GM18517 (cell line): ENCODE results near the gene TRAF7.

ENCODE experiments used
- ATAC-seq: cut with Tn5 transposase; IDR thresholded peaks from one replicate; pipeline ENCODE4 v1.9.1; 2021; ENCODE audit warnings: mild to moderate bottlenecking, moderate library complexity; ENCODE audit not compliant: unreplicated experiment

Gene TRAF7

DNA sequence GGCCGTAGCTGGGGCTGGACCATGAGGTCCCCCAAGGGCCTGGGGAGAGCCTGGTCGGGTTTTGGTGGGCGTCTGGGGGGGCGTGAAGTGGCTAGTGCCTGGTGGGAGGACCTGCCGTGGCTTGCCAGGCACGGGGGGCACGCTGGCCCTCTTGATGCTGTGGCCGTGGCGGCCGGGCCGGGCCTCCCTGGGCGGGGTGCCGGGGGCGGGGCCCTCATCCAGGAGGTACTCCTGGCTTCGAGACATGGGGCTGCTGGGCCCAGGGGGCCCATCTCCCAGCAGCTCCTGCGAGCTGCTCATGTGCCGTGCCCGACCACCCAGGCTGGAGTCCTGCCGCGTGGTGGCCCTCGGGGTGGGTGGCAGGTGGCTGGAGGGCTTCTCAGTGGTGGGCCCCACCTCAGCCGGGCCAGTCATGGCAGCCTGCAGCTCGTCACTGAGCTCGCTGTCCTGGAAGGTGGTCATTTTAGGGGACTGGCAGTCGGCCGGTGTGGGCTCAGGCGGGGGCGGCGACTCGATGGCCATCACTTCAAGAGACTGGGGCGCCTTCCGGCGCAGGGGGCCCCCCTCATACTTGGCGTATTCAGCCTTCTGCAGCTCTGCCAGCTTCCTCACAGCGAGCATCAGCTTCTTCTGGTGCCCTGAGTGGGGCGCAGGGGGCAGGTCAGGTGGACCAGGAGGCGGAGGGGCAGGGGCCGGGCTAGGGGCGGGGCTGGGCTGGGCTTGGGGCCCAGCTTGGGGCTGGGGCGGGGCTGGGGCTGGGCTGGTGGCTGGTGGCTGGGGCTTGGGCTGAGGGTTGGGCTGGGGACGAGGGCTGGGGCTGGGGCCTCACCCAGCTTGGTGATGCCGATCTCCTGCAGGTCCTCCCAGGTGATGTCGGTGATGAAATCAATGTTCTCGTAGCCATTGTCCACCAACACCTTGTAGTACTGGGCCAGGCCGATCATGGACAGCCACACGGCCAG lies 25.7 kb downstream of the TRAF7 start:
- no peak for ATAC-seq

DNA sequence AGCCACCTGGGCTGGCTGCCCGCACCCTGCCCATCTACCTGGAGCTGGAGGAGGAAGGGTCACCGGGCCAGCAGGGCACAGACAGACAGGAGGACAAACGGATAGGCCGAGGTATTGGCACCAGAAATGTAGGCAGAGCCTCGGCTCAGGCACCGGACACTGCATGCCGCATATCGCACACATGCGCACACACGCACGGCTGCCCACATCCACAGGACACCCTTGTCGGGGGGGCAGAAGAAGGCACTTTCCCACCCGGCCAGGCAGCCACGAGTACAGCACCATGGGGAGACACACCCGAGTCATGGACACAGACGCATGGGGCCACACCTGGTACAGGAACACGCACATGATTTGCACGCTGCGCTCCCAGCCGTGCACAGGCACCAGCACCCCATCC lies 26.4 kb downstream of the TRAF7 start:
- ATAC-seq = no peak

- no peak for ATAC-seq
Measured at GRCh38 chr16:2183671-2184070, 28.1 kb downstream of the TRAF7 start.

DNA sequence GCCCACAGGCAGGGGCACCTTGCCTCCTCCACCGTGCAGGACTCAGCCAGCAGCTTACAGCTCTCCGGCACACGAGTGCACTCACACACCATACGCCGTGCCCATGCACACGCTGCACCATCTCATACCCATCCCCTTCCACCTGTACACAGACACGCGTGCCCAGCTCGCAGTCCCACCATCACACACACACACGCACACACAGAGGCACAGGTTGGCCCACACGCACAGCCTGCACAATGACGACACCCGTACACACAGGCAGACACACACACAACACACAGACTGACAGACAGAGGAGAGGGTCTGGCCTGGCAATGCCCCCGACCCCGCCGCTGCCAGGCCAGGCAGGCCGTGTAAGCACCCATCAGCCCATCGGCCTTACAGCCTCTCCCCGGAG lies 28.8 kb downstream of the TRAF7 start:
- no peak for ATAC-seq

DNA sequence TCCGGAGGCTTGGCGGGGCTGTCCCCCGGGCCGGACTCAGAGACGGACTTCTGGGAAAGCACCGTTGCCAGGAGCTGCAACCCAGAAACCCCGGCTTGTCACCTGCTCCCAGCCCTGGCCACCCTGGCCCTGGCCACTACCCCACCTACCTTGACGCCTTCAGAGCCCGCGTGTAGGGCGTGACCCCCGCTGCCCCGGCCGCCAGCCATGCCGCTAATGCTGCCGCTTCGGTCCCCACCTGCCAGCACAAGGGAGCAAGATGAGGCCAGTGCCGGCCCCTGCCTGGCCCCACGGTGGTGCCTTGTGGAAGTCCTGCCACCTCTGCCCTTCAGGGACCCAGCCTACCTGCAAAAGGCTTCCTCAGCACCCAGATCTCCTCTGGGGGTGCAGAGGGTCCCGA lies 29.4 kb downstream of the TRAF7 start:
- no peak for ATAC-seq

GRCh38 chr16:2186064-2186463 lies 30.5 kb downstream of the TRAF7 start:
- ATAC-seq = no peak

DNA sequence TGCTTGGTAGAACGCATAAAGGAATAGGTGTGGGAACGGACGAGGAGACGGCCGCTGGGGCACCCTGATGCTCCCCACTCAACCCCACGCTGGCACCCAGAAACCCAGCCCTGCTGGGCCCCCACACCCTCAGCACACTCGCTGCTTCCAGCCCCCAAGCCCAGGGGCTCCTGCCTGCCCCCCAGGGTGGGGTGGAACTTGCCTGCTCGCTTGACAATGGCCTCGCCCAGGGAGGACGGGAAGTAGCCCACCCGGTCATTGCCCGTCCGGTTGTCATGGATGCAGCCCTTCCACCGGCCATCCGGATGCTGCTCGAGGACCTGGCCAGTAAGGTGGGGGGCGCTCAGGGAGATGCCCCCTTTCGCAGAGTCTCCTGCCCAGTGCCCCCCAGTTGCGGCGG lies 30.9 kb downstream of the TRAF7 start:
- no peak for ATAC-seq

DNA sequence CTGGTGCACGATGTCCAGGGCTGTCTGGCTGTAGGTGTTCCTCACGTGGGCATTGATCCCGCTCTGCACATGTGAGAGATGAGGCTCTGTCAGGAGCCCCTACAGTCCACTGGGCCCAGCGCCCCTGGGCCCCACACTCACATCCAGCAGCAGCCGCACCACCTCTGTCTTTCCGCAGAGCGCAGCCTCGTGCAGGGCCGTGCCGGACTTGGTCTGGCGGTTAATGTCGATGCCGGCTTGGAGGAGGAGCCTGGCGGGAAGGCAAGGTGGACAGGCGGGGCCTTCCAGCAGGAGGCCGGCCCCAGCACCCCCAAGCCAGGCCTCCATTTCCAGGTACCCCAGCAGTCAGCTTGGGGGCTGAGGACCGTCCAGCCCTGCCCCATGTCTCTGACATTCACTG lies 31.6 kb downstream of the TRAF7 start:
- no peak for ATAC-seq

GRCh38 chr16:2188395-2188794 lies 32.8 kb downstream of the TRAF7 start:
- ATAC-seq = no peak

DNA sequence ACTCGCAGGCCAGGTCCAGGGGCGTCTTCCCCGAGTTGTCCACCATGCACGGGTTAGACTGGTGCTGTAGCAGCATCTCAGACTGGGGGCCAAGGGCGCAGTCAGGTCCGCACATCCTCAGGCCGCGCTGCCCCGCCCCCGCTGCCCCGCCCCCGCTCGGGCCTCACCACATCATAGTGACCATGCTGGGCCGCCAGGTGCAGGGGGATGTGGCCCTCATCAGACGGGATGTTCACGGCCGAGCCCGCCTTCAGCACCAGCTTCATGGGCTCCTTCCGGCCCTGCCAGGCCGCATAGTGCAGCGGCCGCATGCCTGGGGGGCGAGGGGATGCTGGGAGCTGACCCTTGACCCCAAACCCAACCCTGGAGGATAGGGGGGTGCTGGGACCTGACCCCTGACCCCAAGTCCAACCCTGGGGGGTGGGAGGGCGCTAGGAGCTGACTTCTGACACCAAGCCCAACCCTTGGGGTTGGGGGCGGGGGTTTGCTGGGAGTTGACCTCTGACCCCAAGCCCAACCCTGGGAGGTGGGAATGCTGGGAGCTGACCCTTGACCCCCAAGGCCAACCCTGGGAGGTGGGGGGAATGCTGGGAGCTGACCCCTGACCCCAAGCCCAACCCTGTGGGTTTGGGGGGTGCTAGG lies 33.8 kb downstream of the TRAF7 start:
- ATAC-seq = no peak

GRCh38 chr16:2190002-2190658 lies 34.5 kb downstream of the TRAF7 start:
- ATAC-seq = no peak

- no peak for ATAC-seq
Measured at GRCh38 chr16:2190659-2191445, 35.3 kb downstream of the TRAF7 start.

DNA sequence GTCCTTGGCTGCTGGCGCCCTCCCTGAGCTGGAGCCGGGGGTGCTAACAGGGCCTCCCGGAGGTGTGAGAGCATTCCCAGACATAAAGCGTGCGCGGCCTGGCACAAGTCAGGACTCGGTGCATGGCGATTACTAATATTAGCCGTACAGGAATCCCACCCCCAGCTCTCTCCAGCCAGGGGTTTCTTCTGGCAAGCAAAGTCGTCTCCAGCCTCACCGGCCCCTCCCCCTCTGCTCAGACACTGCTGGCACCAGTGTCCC lies 35.8 kb downstream of the TRAF7 start:
- no peak for ATAC-seq

- ATAC-seq = no peak
Measured at GRCh38 chr16:2194166-2194834, 38.7 kb downstream of the TRAF7 start.

DNA sequence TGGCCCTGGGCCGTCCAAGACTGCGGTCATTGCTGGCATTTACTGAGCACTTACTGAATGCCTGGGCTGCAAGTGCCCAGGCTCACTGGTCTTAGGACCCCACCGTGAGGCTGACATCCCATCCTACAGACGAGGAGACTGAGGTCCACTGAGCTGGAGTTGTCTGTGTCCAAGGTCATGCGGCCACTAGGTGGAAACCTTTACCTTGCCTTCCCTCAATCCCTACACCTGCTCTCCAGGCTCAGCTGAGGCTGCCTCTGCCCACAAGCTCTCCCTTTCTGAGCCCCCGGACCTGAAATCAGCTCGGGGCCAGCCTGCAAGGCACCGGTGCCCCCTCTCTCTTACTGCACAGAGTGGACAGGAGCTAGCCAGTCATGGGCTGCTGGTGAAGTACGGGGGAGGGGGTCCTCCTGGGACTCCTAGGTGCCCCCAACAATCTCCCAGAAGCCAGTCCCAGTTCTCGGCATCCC lies 39.3 kb downstream of the TRAF7 start:
- ATAC-seq = no peak

GRCh38 chr16:2195322-2196161 lies 40.0 kb downstream of the TRAF7 start:
- ATAC-seq = no peak

DNA sequence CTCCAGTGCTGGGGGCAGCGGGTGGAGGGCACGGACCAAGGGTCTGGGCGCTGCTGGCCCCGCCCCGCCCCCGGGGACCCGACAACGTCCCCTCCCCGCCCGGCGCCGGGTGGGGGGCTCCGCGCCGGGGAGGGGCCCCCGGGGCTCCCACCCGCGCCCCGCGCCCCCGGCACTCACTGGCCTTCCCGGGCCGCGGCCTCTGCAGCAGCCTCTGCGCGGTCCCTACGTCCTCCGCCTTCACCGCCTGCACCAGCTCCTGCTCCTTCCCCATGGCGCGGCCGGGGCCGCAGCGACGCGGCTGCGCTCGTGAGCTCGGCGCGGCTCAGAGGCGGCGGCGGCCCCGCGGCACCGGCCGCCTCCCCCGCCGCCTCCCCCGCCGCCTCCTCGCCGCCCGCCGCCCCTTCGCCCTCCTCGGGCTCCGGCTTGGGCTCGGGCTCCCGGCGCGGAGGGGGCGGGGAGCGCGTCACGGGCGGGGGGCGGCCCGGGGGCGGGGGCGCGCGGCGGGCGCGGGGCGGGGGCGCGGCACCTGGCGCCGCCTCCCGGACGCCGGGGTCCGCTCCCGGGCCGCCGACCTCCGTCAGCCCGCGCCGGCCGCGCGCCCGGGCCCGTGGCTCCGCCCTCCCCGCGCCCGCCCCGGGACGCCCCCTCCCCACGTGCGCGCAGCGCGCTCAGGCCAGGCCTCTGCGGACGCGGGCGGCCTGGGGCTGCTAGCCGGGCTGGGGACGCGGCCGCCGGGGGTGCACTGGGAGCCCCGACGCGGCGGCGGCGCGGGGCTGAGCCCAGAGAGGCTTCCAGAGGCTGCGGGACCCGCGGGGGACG lies 40.8 kb downstream of the TRAF7 start, which contains the start of gene CASKIN1:
Gene CASKIN1 (minus strand): TSS at position 444 of the 819 bp plus-strand sequence. CDS start 173 bp downstream, at position 271.
- no peak for ATAC-seq

DNA sequence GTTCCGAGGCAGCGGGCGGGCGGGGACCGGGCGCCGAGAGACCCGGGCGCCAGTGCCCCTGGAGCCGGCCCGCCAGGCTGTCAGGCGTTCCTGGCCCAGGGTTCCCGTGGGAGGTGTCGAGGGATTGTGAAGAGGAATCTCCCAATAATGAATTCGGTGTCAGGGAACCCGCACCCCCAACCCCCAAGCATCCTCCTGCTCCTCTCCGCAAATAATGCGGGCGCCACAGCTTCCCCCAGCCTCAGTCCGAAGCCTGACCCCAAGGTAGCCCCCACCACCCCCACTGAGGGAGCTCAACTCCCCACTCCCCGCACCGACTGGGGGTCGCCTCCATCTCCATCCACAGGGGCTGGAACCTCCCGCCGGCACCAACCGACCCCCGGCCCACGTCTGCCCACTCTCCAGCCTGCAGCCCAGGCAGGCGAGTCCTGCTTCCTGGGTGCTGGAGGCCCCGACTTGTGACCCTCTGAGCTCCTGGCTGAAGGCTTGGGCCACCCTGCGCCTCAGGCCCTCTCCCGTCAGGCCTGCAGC lies 41.5 kb downstream of the TRAF7 start:
- ATAC-seq = no peak
